SK-N-SH (cell line): ENCODE data around the gene PCDHGA2. TPM values are rescaled to one million over a fixed set of nuclear protein-coding genes. Genes with fewer than 3 reads are reported as not detected.
A peak's percentile ranks its signal among the peaks of the same experiment; 100 is the strongest.

Experiments
- CTCF ChIA-PET: fragments of 300-600, 350-600 bp; formaldehyde crosslinking; extraction: SDS; loops from one replicate; lab custom pipeline; 2021; lab: Yijun Ruan, JAX
- POLR2A ChIA-PET: fragments of 350-600 bp; sonication (Branson Sonifier 250); formaldehyde crosslinking; extraction: SDS; loops from one replicate; lab custom pipeline; 2020; ENCODE audit warnings: antibody characterized with exemption, inconsistent platforms; lab: Yijun Ruan, JAX
- DNase-seq: peaks from one replicate; pipeline ENCODE4 v3.0.0; 2012
- H2AFZ ChIP-seq: fragments of 200-600 bp; sonication (generic); 2 replicates; pipeline ENCODE4 v1.8.1; 2016; ENCODE audit warnings: antibody characterized with exemption, mild to moderate bottlenecking, low read depth
- H3F3A ChIP-seq: fragments of 200-600 bp; sonication (generic); replicated peaks from 2 replicates; pipeline ENCODE3; 2016; ENCODE audit warnings: antibody characterized with exemption, mild to moderate bottlenecking; ENCODE audit not compliant: insufficient read depth
- H3K27ac ChIP-seq, 2 experiments: fragments of 200-500 bp in 1 of 2; fragments of 200-600 bp in 1 of 2; sonication (Bioruptor generic) in 1 of 2; sonication (generic), shearing (Covaris generic) in 1 of 2; 2 replicates each; pipeline versions ENCODE4 v1.5.1 to v1.6.1; 2014 to 2016; ENCODE audit warnings: low read depth in 2 of 2, inconsistent platforms in 1 of 2, low read length in 1 of 2, mild to moderate bottlenecking in 1 of 2, mixed read lengths in 1 of 2
- H3K27me3 ChIP-seq: fragments of 200-600 bp; sonication (generic), shearing (Covaris generic); 2 replicates; pipeline ENCODE4 v1.6.1; 2016; ENCODE audit warnings: mixed run types; ENCODE audit not compliant: insufficient read depth
- H3K36me3 ChIP-seq, 2 experiments: fragments of 200-500 bp in 1 of 2; fragments of 200-600 bp in 1 of 2; sonication (Bioruptor generic) in 1 of 2; sonication (generic) in 1 of 2; replicated peaks in 1 of 2; 2 replicates each; pipeline versions ENCODE3 to v1.5.1; 2014 to 2016; ENCODE audit warnings: low read length in 1 of 2, mild to moderate bottlenecking in 1 of 2; ENCODE audit not compliant: insufficient read depth in 2 of 2, control insufficient read depth in 1 of 2
- H3K4me1 ChIP-seq, 2 experiments: fragments of 200-500 bp in 1 of 2; fragments of 200-600 bp in 1 of 2; sonication (Bioruptor generic) in 1 of 2; sonication (generic), shearing (Covaris generic) in 1 of 2; 2 replicates each; pipeline versions ENCODE4 v1.5.1 to v1.6.1; 2014 to 2016; ENCODE audit warnings: low read depth in 1 of 2, low read length in 1 of 2, mixed run types in 1 of 2; ENCODE audit not compliant: insufficient read depth in 2 of 2, control insufficient read depth in 1 of 2
- H3K4me2 ChIP-seq: fragments of 200-600 bp; sonication (generic), shearing (Covaris generic); 2 replicates; pipeline ENCODE4 v1.6.1; 2017; ENCODE audit warnings: mixed run types
- H3K4me3 ChIP-seq, 2 experiments: fragments of 200-500 bp in 1 of 2; fragments of 200-600 bp in 1 of 2; sonication (Bioruptor generic) in 1 of 2; sonication (generic), shearing (Covaris generic) in 1 of 2; 2 replicates each; pipeline versions ENCODE4 v1.5.1 to v1.8.1; 2014 to 2016; ENCODE audit warnings: low read depth in 2 of 2, inconsistent platforms in 1 of 2, low read length in 1 of 2, mild to moderate bottlenecking in 1 of 2, mixed read lengths in 1 of 2, moderate library complexity in 1 of 2
- H3K79me2 ChIP-seq: fragments of 200-600 bp; sonication (generic); 2 replicates; pipeline ENCODE4 v1.8.1; 2017; ENCODE audit warnings: mild to moderate bottlenecking; ENCODE audit not compliant: insufficient read depth
- H3K9ac ChIP-seq: fragments of 200-600 bp; sonication (generic); 2 replicates; pipeline ENCODE4 v1.6.1; 2017; ENCODE audit warnings: mixed run types
- H3K9me2 ChIP-seq: fragments of 200-600 bp; sonication (generic); 2 replicates; pipeline ENCODE4 v1.6.1; 2017; ENCODE audit warnings: mixed run types
- H3K9me3 ChIP-seq: fragments of 200-600 bp; sonication (generic); 2 replicates; pipeline ENCODE4 v1.6.1; 2017; ENCODE audit warnings: mixed run types, mild to moderate bottlenecking, moderate library complexity
- H4K20me1 ChIP-seq: fragments of 200-600 bp; sonication (generic); 2 replicates; pipeline ENCODE4 v1.6.1; 2017; ENCODE audit warnings: mild to moderate bottlenecking, mixed run types; ENCODE audit not compliant: insufficient read depth
- EP300 ChIP-seq, 2 experiments: IDR thresholded peaks; 2 replicates each; pipeline versions ENCODE4 v1.4.0 to v1.6.1; 2012; ENCODE audit warnings: borderline replicate concordance in 1 of 2, low read depth in 1 of 2, low read length in 1 of 2
- EZH2phosphoT487 ChIP-seq: fragments of 200-600 bp; sonication (generic); IDR thresholded peaks from 2 replicates; pipeline ENCODE4 v1.6.1; 2017; ENCODE audit warnings: low read depth, mixed run types, mild to moderate bottlenecking, antibody characterized with exemption, moderate library complexity, borderline replicate concordance
- FOSL2 ChIP-seq: IDR thresholded peaks from 2 replicates; pipeline ENCODE4 v1.4.0; 2012; ENCODE audit warnings: low read depth, mild to moderate bottlenecking, moderate library complexity, borderline replicate concordance
- FOXJ3 ChIP-seq: sonication (generic); formaldehyde crosslinking; IDR thresholded peaks from 2 replicates; pipeline ENCODE4 v1.5.1; 2020; ENCODE audit warnings: mild to moderate bottlenecking, missing genetic modification reagents
- GABPA ChIP-seq: IDR thresholded peaks from 2 replicates; pipeline ENCODE4 v1.4.0; 2012; ENCODE audit warnings: low read depth, mild to moderate bottlenecking
- GATA2 ChIP-seq: sonication (generic); formaldehyde crosslinking; IDR thresholded peaks from 2 replicates; pipeline ENCODE4 v1.5.0; 2020; ENCODE audit warnings: mild to moderate bottlenecking, missing genetic modification reagents
- IRF3 ChIP-seq: fragments of 150-350 bp; IDR thresholded peaks from 2 replicates; pipeline ENCODE4 v1.6.1; 2016; ENCODE audit warnings: mild to moderate bottlenecking, low read depth, low read length
- JUND ChIP-seq: IDR thresholded peaks from 2 replicates; pipeline ENCODE4 v1.4.0; 2012
- MXI1 ChIP-seq: IDR thresholded peaks from 2 replicates; pipeline ENCODE4 v1.6.1; 2012; ENCODE audit warnings: mild to moderate bottlenecking, low read depth, low read length, improper control_type of control experiment
- NFIC ChIP-seq: IDR thresholded peaks from 2 replicates; pipeline ENCODE4 v1.4.0; 2012; ENCODE audit warnings: borderline replicate concordance
- NRF1 ChIP-seq: IDR thresholded peaks from 2 replicates; pipeline ENCODE4 v1.6.1; 2012; ENCODE audit warnings: low read depth, mild to moderate bottlenecking, low read length
- POLR2AphosphoS5 ChIP-seq: IDR thresholded peaks from 2 replicates; pipeline ENCODE4 v1.6.1; 2012; ENCODE audit warnings: low read depth, low read length
- RCOR1 ChIP-seq: fragments of 150-350 bp; IDR thresholded peaks from 2 replicates; pipeline ENCODE4 v1.6.1; 2017; ENCODE audit warnings: antibody characterized with exemption, low read length
- RFX5 ChIP-seq: IDR thresholded peaks from 2 replicates; pipeline ENCODE4 v1.6.1; 2012; ENCODE audit warnings: mild to moderate bottlenecking, improper control_type of control experiment, low read length
- RXRA ChIP-seq: IDR thresholded peaks from 2 replicates; pipeline ENCODE4 v1.4.0; 2012; ENCODE audit warnings: low read depth, mild to moderate bottlenecking, borderline replicate concordance
- SIN3A ChIP-seq: IDR thresholded peaks from 2 replicates; pipeline ENCODE4 v1.6.1; 2012; ENCODE audit warnings: low read depth, mild to moderate bottlenecking, low read length, moderate library complexity, borderline replicate concordance
- SMC3 ChIP-seq: IDR thresholded peaks from 2 replicates; pipeline ENCODE4 v1.6.1; 2012; ENCODE audit warnings: low read depth, low read length, improper control_type of control experiment
- TAF1 ChIP-seq: IDR thresholded peaks from 2 replicates; pipeline ENCODE4 v1.6.1; 2012; ENCODE audit warnings: low read depth, mild to moderate bottlenecking, low read length, moderate library complexity, borderline replicate concordance
- TEAD4 ChIP-seq: IDR thresholded peaks from 2 replicates; pipeline ENCODE4 v1.4.0; 2012; ENCODE audit warnings: mild to moderate bottlenecking, borderline replicate concordance; ENCODE audit not compliant: insufficient read depth
- USF1 ChIP-seq: IDR thresholded peaks from 2 replicates; pipeline ENCODE4 v1.4.0; 2012; ENCODE audit warnings: low read depth, borderline replicate concordance
- USF2 ChIP-seq: fragments of 150-350 bp; IDR thresholded peaks from 2 replicates; pipeline ENCODE4 v1.6.1; 2017; ENCODE audit warnings: antibody characterized with exemption, low read length, low read depth, borderline replicate concordance
- YY1 ChIP-seq: IDR thresholded peaks from 2 replicates; pipeline ENCODE4 v1.4.0; 2012; ENCODE audit warnings: low read depth, mild to moderate bottlenecking
- WGBS: methylation state at CpG from one replicate; pipeline ENCODE4 v1.1.6; 2017; ENCODE audit warnings: low lambda C conversion rate; 5-methylcytosine and 5-hydroxymethylcytosine counted together
- polyA plus RNA-seq, 3 experiments: library from polyadenylated mRNA; depleted of rRNA; stranded (reverse); fragments of >200 nt; gene quantifications; 2 replicates each; pipeline ENCODE4 v1.2.3, GENCODE V29; 2012

Gene PCDHGA2
- polyA plus RNA-seq, 1 of the 3 experiments (the other 2 are of a cell fraction): 1.4 TPM

- WGBS: 64% methylated on average over 21 of the region's 21 CpGs
- H3F3A ChIP-seq: no peaks in the 10 kb centered on the region
- 0 out of 2 replicates have a peak, but pooled peaks cover 5% of the 10 kb centered on the region for H3K79me2 ChIP-seq
- no peak for TF ChIP-seq NFIC
- TF ChIP-seq GATA2 (CRISPR knock-in tag): no peak
- no peak for TF ChIP-seq SMC3
- TF ChIP-seq TEAD4: no peak
- no peak for TF ChIP-seq RXRA
- no peak for TF ChIP-seq GABPA
- TF ChIP-seq FOXJ3 (CRISPR knock-in tag): no peak
- TF ChIP-seq RFX5: no peak
- no peak for TF ChIP-seq RCOR1
- no peak for TF ChIP-seq FOSL2
- TF ChIP-seq TAF1: no peak
- no peak for TF ChIP-seq USF2
- TF ChIP-seq NRF1: no peak
- TF ChIP-seq USF1: no peak
- TF ChIP-seq JUND: no peak
- H3K36me3 ChIP-seq: peaks cover 0 to 4% of the 10 kb centered on the region in 2 experiments
- H2AFZ ChIP-seq: peak overlapping the region; percentile 76; the same call in 1 of the 2 replicates
- no peaks in the 10 kb centered on the region; a peak in 1 of 4 replicates for H3K4me1 ChIP-seq
- H4K20me1 ChIP-seq: no peaks in the 10 kb centered on the region
- H3K27me3 ChIP-seq: no peaks in the 10 kb centered on the region
- DNase-seq: no peak
- CTCF ChIA-PET: interaction anchor here (1.0 to 2.2 kb wide), 11 partner anchors 12 to 261 kb away, joined by 3 to 16 read pairs (median 5); partner anchors contain the start of genes PCDHB14 and PCDHB4
- H3K4me2 ChIP-seq: peak overlapping the region; percentile 58; the same call in 1 of the 2 replicates
- H3K9me2 ChIP-seq: no peaks in the 10 kb centered on the region
- no peak overlapping the region; a peak in 1 of 4 replicates for H3K27ac ChIP-seq
- POLR2A ChIA-PET: interaction anchor here (1.2 to 1.5 kb wide), 2 partner anchors 174 to 177 kb away, joined by 4 to 6 read pairs; no protein-coding TSS in a partner anchor
- H3K4me3 ChIP-seq: peak overlapping the region; percentile 53 to 62
- H3K9me3 ChIP-seq: 0 out of 2 replicates have a peak, but pooled peaks cover under 1% of the 10 kb centered on the region
- H3K9ac ChIP-seq: no peak overlapping the region
Measured at GRCh38 chr5:141383345-141383744, 44.8 kb downstream of the PCDHGA2 start.

- H3K79me2 ChIP-seq: 0 out of 2 replicates have a peak, but pooled peaks cover 5% of the 10 kb centered on the region
- no peaks in the 10 kb centered on the region for H4K20me1 ChIP-seq
- ChIA-PET POLR2A (no interaction called here), CTCF (interaction anchor here (1.6 to 1.7 kb wide), 2 partner anchors 65 to 140 kb away, joined by 3 read pairs; partner anchors contain the start of gene TAF7)
- no peak overlapping the region for H3K9ac ChIP-seq
- no peak for DNase-seq
- no peaks in the 10 kb centered on the region for H3K27me3 ChIP-seq
- WGBS: 76% methylated on average over 34 of the region's 43 CpGs
- no peak overlapping the region for H3K27ac ChIP-seq
- H3K4me3 ChIP-seq: peak overlapping the region in 1 of 2 experiments; percentile 3; a peak in 1 of 4 replicates
- H3K9me3 ChIP-seq: 0 out of 2 replicates have a peak, but pooled peaks cover 3% of the 10 kb centered on the region
- no peaks in the 10 kb centered on the region; a peak in 1 of 4 replicates for H3K4me1 ChIP-seq
- H2AFZ ChIP-seq: no peak overlapping the region
- no peaks in the 10 kb centered on the region for H3K9me2 ChIP-seq
- no peaks in the 10 kb centered on the region for H3F3A ChIP-seq
- H3K36me3 ChIP-seq: peaks cover 0 to 4% of the 10 kb centered on the region in 2 experiments
- H3K4me2 ChIP-seq: no peak overlapping the region
- no peak for TF ChIP-seq YY1
- no peak for TF ChIP-seq FOSL2
- TF ChIP-seq IRF3: no peak
- TF ChIP-seq EP300 (IDR thresholded peaks at IDR 0.05; ENCODE audit: borderline replicate concordance in 1 of 2, low read depth in 1 of 2, low read length in 1 of 2): no peak
- no peak for TF ChIP-seq RCOR1
- TF ChIP-seq RFX5: no peak
- TF ChIP-seq EZH2phosphoT487: no peak
- TF ChIP-seq TAF1: no peak
- TF ChIP-seq POLR2AphosphoS5: no peak
- TF ChIP-seq MXI1: no peak
- no peak for TF ChIP-seq SIN3A
Measured at GRCh38 chr5:141384471-141385267, 46.1 kb downstream of the PCDHGA2 start.
